IPS DF 6.9 (cell line): Measurements from ENCODE around the gene GNG4.
"Not testable (repeated sequence)": the region's sequence is repeated elsewhere in the genome, so short reads cannot be mapped to it uniquely, and the experiment has no call there.

Source experiments
- DNase-seq: peaks from one replicate; pipeline ENCODE4 v3.0.0-alpha.2; 2013; ENCODE audit warnings: low read depth, low spot score
- H3K27ac ChIP-seq: one replicate; pipeline ENCODE4 v1.5.1; 2013; ENCODE audit warnings: low read length, control low read depth
- H3K27me3 ChIP-seq: 2 replicates; pipeline ENCODE4 v1.6.1; 2013; ENCODE audit warnings: mild to moderate bottlenecking, low read length; ENCODE audit not compliant: control insufficient read depth, insufficient read depth
- H3K36me3 ChIP-seq: 2 replicates; pipeline ENCODE4 v1.6.1; 2013; ENCODE audit warnings: low read length; ENCODE audit not compliant: control insufficient read depth, insufficient read depth
- H3K4me1 ChIP-seq: 2 replicates; pipeline ENCODE4 v1.6.1; 2013; ENCODE audit warnings: low read length; ENCODE audit not compliant: control insufficient read depth, insufficient read depth
- H3K4me3 ChIP-seq: 2 replicates; pipeline ENCODE4 v1.5.1; 2013; ENCODE audit warnings: mild to moderate bottlenecking, low read length
- H3K9me3 ChIP-seq: 2 replicates; pipeline ENCODE4 v1.6.1; 2013; ENCODE audit warnings: low read length, inconsistent platforms; ENCODE audit not compliant: control insufficient read depth, insufficient read depth
- WGBS: extraction: QIAGEN DNeasy Blood & Tissue Kit; methylation state at CpG from one replicate; pipeline ENCODE4 v1.1.7; 2013; ENCODE audit warnings: mixed read lengths, missing lambda C conversion rate; ENCODE audit not compliant: insufficient read length, insufficient coverage; 5-methylcytosine and 5-hydroxymethylcytosine counted together

Gene GNG4

DNA sequence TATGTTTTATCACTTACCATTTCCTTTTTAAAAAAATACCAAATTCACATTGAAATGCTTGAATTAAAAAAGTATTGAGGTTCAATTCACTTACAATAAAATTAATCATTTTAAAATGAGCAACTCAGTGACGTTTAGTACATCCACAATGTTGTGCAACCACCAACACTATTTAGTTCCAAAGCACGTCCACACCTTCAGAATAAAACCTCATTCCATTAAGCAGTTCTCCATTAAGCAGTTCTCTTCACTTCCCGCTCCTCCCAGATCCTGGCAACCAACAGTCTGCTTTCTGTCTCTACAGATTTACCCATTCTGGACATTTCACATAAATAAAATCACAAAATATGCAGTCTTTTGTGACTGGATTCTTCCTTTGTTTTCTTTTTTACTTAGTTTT, 41.3 kb downstream of the GNG4 start:
- H3K36me3 ChIP-seq: no peaks in the 10 kb centered on the region
- no peaks in the 10 kb centered on the region for H3K4me1 ChIP-seq
- no peak for DNase-seq
- H3K9me3 ChIP-seq: no peaks in the 10 kb centered on the region
- H3K27me3 ChIP-seq: no peaks in the 10 kb centered on the region
- H3K4me3 ChIP-seq: no peak overlapping the region
- WGBS: no CpG with 5 or more reads among the region's 3 CpGs
- no peak overlapping the region for H3K27ac ChIP-seq

DNA sequence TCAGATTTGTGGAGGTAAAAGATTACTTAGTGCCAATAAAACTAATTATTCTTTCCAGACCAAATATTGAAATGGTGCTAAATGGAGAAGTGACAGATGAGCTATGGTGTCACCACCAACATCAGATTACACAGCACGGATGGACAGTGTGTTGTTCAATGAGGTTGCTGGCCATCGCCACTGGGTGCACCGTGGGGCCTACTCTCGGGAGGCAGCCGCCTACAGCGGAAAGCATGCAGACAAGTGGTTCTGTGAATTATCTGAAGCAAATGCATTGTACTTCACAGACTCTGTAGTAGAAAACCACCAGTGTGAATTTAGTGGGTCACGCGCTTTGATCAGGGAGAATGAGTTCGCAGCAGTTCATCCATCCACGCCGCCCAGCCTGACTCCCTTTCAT, 42.3 kb downstream of the GNG4 start:
- H3K4me3 ChIP-seq: no peak overlapping the region
- H3K36me3 ChIP-seq: no peaks in the 10 kb centered on the region
- DNase-seq: no peak
- no peak overlapping the region for H3K27ac ChIP-seq
- H3K4me1 ChIP-seq: no peaks in the 10 kb centered on the region
- no peaks in the 10 kb centered on the region for H3K27me3 ChIP-seq
- no peaks in the 10 kb centered on the region for H3K9me3 ChIP-seq
- no CpG with 5 or more reads among the region's 11 CpGs for WGBS

DNA sequence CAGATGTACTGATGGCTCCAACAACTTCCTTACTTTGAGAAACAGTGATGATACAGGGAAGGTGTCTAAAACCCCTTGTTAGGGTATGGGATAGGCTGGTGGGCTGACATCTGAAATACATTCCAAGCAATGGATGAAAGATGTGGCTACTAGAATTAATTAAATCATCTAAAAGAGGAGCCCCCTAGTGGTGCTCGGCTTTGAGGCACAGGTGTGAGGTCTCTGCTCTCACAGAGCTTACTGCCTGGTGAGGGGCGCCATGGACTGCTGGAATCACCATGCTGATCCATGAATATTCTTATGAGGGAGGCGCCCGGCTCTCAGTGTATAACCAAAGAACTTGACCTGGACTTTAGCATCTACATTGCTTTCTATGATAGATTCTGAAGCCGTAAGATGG, 48.5 kb downstream of the GNG4 start:
- Histone ChIP-seq H3K4me3 (no peak overlapping the region), H3K4me1 (no peaks in the 10 kb centered on the region), H3K9me3 (no peaks in the 10 kb centered on the region), H3K27ac (no peak overlapping the region), H3K27me3 (no peaks in the 10 kb centered on the region), H3K36me3 (no peaks in the 10 kb centered on the region)
- DNase-seq: no peak
- no CpG with 5 or more reads among the region's 5 CpGs for WGBS

DNA sequence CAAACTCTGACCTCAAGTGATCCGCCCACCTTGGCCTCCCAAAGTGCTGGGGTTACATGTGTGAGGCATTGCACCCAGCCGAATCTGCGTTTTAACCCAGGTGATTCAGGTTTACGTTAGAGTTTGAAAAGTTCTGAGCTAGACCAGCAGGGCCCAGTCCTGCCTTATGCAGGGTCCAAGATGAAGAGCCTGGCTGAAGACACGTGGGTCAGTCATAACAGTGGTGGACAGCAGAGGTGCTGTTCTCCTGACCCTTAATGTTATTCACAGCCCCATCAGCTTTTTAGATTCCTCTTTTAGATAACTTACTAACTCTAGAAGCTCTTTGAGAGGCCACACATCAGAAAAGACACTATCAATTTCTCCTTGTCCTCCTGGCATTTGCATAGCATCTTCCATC, 50.0 kb downstream of the GNG4 start:
- DNase-seq: no peak
- no peaks in the 10 kb centered on the region for H3K27me3 ChIP-seq
- H3K9me3 ChIP-seq: no peaks in the 10 kb centered on the region
- H3K27ac ChIP-seq: no peak overlapping the region
- no peaks in the 10 kb centered on the region for H3K36me3 ChIP-seq
- H3K4me3 ChIP-seq: no peak overlapping the region
- WGBS: no CpG with 5 or more reads among the region's 5 CpGs
- no peaks in the 10 kb centered on the region for H3K4me1 ChIP-seq

DNA sequence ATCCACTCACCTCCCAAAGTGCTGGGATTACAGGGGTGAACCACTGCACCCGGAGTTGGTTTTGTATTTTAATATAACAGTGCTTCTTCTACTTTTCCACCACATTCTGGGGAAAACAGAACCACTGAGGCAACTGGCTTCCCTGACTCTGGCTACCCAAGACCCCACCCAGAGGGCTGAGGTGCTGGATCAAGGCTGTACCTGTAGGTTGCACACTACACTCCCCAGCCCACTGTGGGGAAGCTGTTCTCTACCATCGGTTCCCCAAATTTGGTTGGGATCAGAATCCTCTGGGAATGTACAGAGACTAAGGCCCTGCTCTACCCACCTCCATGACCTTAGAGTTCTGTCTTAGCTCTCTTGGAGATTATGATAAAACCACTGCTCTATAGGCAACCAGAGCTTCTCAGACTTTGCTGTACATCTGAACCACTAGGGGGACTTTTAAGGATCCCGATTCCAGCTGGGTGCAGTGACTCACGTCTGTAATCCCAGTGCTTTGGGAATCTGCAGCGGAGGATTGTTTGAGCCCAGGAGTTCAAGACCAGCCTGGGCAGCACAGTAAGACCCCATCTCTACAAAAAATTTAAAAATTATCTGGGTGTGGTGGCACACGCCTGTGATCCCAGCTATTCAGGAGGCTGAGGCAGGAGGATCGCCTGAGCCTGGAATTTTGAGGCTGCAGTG, 51.6 kb downstream of the GNG4 start:
- Histone ChIP-seq H3K9me3 (no peaks in the 10 kb centered on the region), H3K36me3 (no peaks in the 10 kb centered on the region), H3K4me1 (no peaks in the 10 kb centered on the region), H3K27me3 (no peaks in the 10 kb centered on the region), H3K27ac (no peak overlapping the region), H3K4me3 (no peak overlapping the region)
- DNase-seq: no peak
- no CpG with 5 or more reads among the region's 7 CpGs for WGBS

DNA sequence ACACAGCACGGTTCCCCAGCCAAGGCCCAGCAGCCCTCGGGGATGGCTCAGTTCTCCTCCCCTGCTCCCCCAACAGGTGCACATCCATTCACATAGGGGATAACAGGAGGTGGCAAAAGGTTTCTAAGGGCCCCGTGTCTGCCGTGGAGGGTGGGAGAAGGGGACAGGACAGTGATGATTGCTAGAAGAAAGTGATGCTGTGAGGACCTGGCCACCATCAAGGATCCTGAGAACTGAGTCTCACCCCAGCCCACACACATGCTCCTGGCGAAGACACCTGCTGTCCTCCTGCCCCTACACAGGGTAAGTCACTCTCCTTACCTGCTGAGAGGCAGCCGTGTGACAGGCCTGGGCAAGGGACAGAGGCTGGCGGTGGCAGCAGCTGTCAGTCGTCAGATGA, 54.5 kb downstream of the GNG4 start:
- no CpG with 5 or more reads among the region's 8 CpGs for WGBS
- Histone ChIP-seq H3K36me3 (no peaks in the 10 kb centered on the region), H3K4me1 (no peaks in the 10 kb centered on the region), H3K4me3 (no peak overlapping the region), H3K9me3 (no peaks in the 10 kb centered on the region), H3K27me3 (no peaks in the 10 kb centered on the region), H3K27ac (no peak overlapping the region)
- no peak for DNase-seq

DNA sequence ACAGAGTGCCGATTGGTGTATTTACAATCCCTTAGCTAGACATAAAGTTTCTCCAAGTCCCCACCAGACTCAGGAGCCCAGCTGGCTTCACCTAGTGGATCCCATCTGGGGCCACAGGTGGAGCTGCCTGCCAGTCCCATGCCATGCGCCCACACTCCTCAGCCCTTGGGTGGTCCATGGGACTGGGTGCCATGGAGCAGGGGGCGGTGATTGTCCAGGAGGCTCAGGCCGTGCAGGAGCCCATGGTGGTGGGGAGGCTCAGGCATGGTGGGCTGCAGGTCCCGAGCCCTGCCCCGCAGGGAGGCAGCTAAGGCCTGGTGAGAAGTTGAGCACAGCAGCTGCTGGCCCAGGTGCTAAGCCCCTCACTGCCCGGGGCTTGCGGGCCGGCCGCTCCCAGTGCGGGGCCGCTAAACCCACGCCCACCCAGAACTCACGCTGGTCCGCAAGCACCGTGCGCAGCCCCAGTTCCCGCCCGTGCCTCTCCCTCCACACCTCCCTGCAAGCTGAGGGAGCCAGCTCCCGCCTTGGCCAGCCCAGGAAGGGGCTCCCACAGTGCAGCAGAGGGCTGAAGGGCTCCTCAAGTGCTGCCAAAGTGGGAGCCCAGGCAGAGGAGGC, 55.2 kb downstream of the GNG4 start:
- H3K4me1 ChIP-seq, H3K4me3 ChIP-seq, H3K36me3 ChIP-seq, DNase-seq, H3K27ac ChIP-seq, H3K27me3 ChIP-seq, H3K9me3 ChIP-seq: not testable (repeated sequence)
- no CpG with 5 or more reads among the region's 20 CpGs for WGBS

DNA sequence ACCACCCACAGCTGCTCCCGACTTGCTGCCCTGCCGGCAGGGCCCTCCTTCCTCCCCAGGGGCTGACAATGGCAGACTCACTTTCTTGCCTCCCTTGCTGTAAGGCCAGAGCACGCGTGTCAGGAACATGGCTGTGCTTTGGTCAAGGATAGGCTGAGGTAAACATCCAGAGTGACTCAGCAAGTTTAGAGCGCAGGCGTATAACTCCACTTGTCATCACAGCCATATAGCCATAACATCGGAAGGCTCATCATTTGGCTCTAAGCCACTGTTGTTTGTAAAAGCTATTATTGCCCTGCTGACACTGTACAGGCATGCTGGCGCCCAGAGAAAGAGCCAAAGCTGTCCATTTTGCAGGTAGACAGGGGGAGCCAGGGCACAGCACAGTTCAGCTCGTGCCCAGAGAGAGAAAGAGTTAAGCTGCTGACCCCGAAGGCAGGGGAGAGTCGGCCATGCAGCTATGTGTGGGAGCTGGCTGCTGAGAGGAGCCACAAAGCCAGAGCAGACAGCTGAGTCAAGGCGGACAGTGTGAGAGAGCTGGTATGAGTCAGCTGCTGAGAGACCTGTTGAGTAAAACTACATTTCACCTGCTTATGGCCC, 60.6 kb downstream of the GNG4 start:
- Histone ChIP-seq H3K27ac (no peak overlapping the region), H3K9me3 (peaks cover 5% of the 10 kb centered on the region; the same call in 1 of the 2 replicates), H3K4me3 (no peak overlapping the region), H3K27me3 (no peaks in the 10 kb centered on the region), H3K4me1 (no peaks in the 10 kb centered on the region), H3K36me3 (peaks cover 2% of the 10 kb centered on the region; the same call in 1 of the 2 replicates)
- WGBS: no CpG with 5 or more reads among the region's 12 CpGs
- DNase-seq: no peak

DNA sequence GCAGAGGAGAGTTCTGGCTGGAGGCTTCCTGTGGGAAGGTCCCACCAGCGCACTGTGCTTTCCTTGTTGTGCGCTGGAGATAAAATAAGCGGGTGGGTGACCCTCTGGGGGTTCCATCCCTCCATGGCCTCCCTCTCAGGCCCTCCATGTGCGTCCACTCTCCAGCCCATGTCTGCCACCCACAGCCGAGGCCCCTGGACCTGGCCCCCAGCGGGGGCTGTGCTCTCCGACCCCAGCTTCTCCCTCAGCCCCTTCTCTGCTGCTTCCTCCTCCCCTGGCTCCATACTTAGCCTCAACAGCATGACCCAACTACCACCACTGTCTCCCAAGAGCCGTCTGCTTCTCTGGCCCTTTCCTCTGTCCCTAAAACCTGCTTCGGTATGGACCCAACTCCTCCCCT, 61.4 kb downstream of the GNG4 start:
- no CpG with 5 or more reads among the region's 9 CpGs for WGBS
- Histone ChIP-seq H3K4me3 (no peak overlapping the region), H3K9me3 (peaks cover 5% of the 10 kb centered on the region; the same call in 1 of the 2 replicates), H3K36me3 (peaks cover 2% of the 10 kb centered on the region; the same call in 1 of the 2 replicates), H3K4me1 (no peaks in the 10 kb centered on the region), H3K27ac (no peak overlapping the region), H3K27me3 (no peaks in the 10 kb centered on the region)
- no peak for DNase-seq

DNA sequence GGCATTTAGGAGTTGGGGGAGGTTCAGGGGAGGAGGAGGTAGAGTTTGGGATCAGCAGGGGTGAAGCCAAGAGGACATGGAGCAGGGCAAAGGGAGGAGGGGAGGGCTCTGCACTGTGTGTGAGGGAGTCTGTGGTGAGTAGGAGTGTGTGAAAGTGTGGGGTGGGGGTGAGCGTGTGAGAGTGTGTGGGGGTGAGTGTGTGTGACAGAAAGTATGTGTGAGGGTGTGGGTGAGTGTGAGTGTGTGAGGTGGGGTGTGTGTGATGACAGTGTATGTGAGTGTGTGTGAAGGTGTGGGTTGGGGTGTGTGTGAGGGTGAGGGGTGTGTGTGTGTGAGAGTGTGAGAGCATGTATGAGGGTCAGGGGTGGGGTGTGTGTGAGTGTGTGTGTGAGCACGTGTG, 62.6 kb downstream of the GNG4 start:
- Histone ChIP-seq H3K9me3 (peaks cover 5% of the 10 kb centered on the region; the same call in 1 of the 2 replicates), H3K27me3 (no peaks in the 10 kb centered on the region), H3K27ac (no peak overlapping the region), H3K4me1 (no peaks in the 10 kb centered on the region), H3K36me3 (peaks cover 2% of the 10 kb centered on the region; the same call in 1 of the 2 replicates), H3K4me3 (no peak overlapping the region)
- DNase-seq: no peak
- 100% methylated on average over 1 of the region's 2 CpGs for WGBS
